ENCODE results near the gene PLXNA4.

The PLXNA4 gene

GRCh38 chr7:132435016-132435990, 141.0 kb downstream of the PLXNA4 start:
- DNase-seq, result no peak

- DNase-seq, result no peak
Observed at GRCh38 chr7:132434041-132434440, 142.2 kb downstream of the PLXNA4 start.

- DNase-seq, result no peak
Observed at GRCh38 chr7:132433301-132433700, 143.0 kb downstream of the PLXNA4 start.

GRCh38 chr7:132430861-132431822, 145.1 kb downstream of the PLXNA4 start:
- DNase-seq, result no peak

GRCh38 chr7:132430041-132430855, 146.0 kb downstream of the PLXNA4 start:
- no peak for DNase-seq

- no peak for DNase-seq
Observed at GRCh38 chr7:132429181-132429580, 147.1 kb downstream of the PLXNA4 start.

- DNase-seq, result no peak
Observed at GRCh38 chr7:132428247-132428919, 147.9 kb downstream of the PLXNA4 start.

- no peak for DNase-seq
Observed at GRCh38 chr7:132425942-132426341, 150.3 kb downstream of the PLXNA4 start.

- DNase-seq, result no peak
Observed at GRCh38 chr7:132424821-132425724, 151.2 kb downstream of the PLXNA4 start.

GRCh38 chr7:132424277-132424676, 152.0 kb downstream of the PLXNA4 start:
- DNase-seq, result no peak

- DNase-seq, result no peak
Observed at GRCh38 chr7:132423594-132424200, 152.6 kb downstream of the PLXNA4 start.

GRCh38 chr7:132422502-132423111, 153.7 kb downstream of the PLXNA4 start:
- DNase-seq, result no peak

- DNase-seq, result no peak
Observed at GRCh38 chr7:132420527-132420926, 155.7 kb downstream of the PLXNA4 start.

- DNase-seq, result no peak
Observed at GRCh38 chr7:132419542-132419941, 156.7 kb downstream of the PLXNA4 start.

- no peak for DNase-seq
Observed at GRCh38 chr7:132418840-132419239, 157.4 kb downstream of the PLXNA4 start.

- no peak for DNase-seq
Observed at GRCh38 chr7:132417103-132417906, 159.0 kb downstream of the PLXNA4 start.

GRCh38 chr7:132416395-132416794, 159.9 kb downstream of the PLXNA4 start:
- DNase-seq, result no peak

- no peak for DNase-seq
Observed at GRCh38 chr7:132415259-132415658, 161.0 kb downstream of the PLXNA4 start.

GRCh38 chr7:132414857-132415256, 161.4 kb downstream of the PLXNA4 start:
- no peak for DNase-seq

Measured in NCI-H1930 (cell line).